PFSK-1 (cell line): Measurements from ENCODE around the gene ESAM.

Experiments used
- FOXP2 ChIP-seq: optimal IDR thresholded peaks from 2 replicates; pipeline ENCODE3; 2011; ENCODE audit warnings: borderline replicate concordance, control low read depth, inconsistent platforms; ENCODE audit not compliant: insufficient read depth; ENCODE audit errors: extremely low read length, extremely low read depth
- POLR2AphosphoS5 ChIP-seq: IDR thresholded peaks from 2 replicates; pipeline ENCODE4 v1.6.1; 2012; ENCODE audit warnings: low read depth, mild to moderate bottlenecking, control low read depth, low read length, moderate library complexity
- SIN3A ChIP-seq: IDR thresholded peaks from 2 replicates; pipeline ENCODE4 v1.6.1; 2012; ENCODE audit warnings: mild to moderate bottlenecking, low read length, moderate library complexity, borderline replicate concordance; ENCODE audit not compliant: insufficient read depth
- TAF1 ChIP-seq: IDR thresholded peaks from 2 replicates; pipeline ENCODE4 v1.6.1; 2012; ENCODE audit warnings: low read length, control low read depth, borderline replicate concordance; ENCODE audit not compliant: insufficient read depth
- TF ChIP-seq, protein P1 (sequence below), 2 experiments: IDR thresholded peaks; 2 replicates each; pipeline versions ENCODE4 v1.6.1 to v1.8.0; 2011 to 2012; ENCODE audit warnings: low read depth in 2 of 2, low read length in 2 of 2, control low read depth in 1 of 2, inconsistent platforms in 1 of 2, mild to moderate bottlenecking in 1 of 2, moderate library complexity in 1 of 2; ENCODE audit not compliant: insufficient read depth in 1 of 2

The ESAM gene

DNA sequence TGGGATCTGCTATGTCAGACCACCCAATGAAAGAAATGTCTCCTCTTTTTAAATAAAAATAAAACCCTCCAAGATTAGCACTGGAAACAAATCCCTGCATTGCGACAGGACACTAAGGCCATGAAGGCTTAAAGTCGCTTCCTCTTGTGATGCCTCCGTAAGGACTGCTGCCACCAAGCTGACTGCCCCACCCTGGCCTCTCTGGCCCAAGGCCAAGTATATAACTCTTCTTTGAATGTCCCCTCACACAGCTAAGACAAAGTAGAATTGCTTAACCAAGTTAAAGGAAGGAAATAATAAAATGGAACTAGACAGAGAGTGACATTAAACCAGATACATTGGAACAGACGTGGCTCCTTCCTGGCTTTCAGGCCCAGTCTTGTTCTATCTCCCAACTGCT lies 29.9 kb downstream of the ESAM start:
- TF ChIP-seq SIN3A (no peak), TAF1 (no peak), POLR2AphosphoS5 (no peak)

DNA sequence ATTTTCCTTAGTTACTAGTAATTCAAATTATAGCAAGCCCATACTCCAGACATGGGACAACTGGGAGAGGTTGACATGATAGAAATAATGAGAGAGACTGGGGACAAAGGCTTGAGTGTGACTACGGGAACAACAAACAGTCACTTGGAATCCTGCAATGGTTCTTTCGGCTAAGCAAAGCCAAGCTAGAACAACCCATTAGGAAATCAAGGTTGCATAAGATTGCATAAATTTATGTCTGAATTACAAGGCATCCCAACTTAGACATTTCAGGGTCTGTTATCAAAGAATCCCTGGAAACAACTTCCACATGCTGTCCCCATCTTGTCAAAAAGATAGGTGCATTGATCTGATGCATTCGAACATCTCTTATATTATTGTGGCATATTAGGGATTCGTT lies 32.5 kb downstream of the ESAM start:
- TF ChIP-seq SIN3A (no peak), TAF1 (no peak), FOXP2 (no peak), POLR2AphosphoS5 (no peak)
- TF ChIP-seq, protein P1, sequence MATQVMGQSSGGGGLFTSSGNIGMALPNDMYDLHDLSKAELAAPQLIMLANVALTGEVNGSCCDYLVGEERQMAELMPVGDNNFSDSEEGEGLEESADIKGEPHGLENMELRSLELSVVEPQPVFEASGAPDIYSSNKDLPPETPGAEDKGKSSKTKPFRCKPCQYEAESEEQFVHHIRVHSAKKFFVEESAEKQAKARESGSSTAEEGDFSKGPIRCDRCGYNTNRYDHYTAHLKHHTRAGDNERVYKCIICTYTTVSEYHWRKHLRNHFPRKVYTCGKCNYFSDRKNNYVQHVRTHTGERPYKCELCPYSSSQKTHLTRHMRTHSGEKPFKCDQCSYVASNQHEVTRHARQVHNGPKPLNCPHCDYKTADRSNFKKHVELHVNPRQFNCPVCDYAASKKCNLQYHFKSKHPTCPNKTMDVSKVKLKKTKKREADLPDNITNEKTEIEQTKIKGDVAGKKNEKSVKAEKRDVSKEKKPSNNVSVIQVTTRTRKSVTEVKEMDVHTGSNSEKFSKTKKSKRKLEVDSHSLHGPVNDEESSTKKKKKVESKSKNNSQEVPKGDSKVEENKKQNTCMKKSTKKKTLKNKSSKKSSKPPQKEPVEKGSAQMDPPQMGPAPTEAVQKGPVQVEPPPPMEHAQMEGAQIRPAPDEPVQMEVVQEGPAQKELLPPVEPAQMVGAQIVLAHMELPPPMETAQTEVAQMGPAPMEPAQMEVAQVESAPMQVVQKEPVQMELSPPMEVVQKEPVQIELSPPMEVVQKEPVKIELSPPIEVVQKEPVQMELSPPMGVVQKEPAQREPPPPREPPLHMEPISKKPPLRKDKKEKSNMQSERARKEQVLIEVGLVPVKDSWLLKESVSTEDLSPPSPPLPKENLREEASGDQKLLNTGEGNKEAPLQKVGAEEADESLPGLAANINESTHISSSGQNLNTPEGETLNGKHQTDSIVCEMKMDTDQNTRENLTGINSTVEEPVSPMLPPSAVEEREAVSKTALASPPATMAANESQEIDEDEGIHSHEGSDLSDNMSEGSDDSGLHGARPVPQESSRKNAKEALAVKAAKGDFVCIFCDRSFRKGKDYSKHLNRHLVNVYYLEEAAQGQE (IDR thresholded peaks at IDR 0.05; ENCODE audit: insufficient read depth in 1 of 2, low read depth in 2 of 2, low read length in 2 of 2) = no peak

DNA sequence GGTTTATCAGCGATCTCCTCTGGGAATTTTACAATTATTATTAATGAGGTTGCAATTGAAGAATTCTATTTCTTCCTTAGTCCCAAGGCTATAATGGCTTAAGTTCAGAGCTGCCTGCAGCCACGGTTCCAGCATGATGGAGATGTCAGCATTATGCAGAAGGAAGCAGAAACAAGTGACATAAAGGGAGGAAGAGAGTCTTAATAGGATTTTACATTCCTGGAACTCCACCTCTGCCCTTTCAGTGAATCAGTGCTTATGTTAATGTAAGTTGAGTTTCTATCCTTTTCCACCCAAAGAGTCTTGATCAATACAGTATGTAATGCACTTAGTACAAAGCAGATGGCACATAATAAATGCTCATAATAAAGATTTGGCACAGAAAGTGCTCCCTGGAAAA lies 34.0 kb downstream of the ESAM start:
- no peak for TF ChIP-seq SIN3A
- TF ChIP-seq POLR2AphosphoS5 = no peak
- no peak for TF ChIP-seq TAF1
- no peak for TF ChIP-seq FOXP2
- TF ChIP-seq, protein P1 (IDR thresholded peaks at IDR 0.05; ENCODE audit: insufficient read depth in 1 of 2, low read depth in 2 of 2, low read length in 2 of 2) = no peak

DNA sequence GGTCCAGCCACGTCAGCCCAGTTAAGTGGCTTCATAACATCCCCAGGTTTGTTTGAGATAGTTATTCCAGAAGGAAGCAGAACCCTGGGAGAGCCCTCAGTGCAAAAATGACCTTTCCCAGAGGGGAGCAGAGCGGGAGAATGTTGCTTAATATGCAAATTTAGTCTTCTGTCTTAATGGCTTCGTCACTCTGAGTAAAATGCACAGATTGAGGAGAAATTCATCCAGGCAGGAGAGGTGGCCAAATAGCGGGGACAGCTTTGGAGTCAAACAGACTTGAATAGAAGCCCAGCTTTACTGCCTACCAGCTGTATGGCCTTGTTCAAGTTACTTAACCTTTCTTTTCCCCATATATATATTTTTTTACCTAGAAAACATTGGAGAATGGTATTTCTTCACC lies 34.6 kb downstream of the ESAM start:
- TF ChIP-seq FOXP2 (no peak), TAF1 (no peak), SIN3A (no peak), POLR2AphosphoS5 (no peak)
- TF ChIP-seq, protein P1 (IDR thresholded peaks at IDR 0.05; ENCODE audit: insufficient read depth in 1 of 2, low read depth in 2 of 2, low read length in 2 of 2) = no peak

DNA sequence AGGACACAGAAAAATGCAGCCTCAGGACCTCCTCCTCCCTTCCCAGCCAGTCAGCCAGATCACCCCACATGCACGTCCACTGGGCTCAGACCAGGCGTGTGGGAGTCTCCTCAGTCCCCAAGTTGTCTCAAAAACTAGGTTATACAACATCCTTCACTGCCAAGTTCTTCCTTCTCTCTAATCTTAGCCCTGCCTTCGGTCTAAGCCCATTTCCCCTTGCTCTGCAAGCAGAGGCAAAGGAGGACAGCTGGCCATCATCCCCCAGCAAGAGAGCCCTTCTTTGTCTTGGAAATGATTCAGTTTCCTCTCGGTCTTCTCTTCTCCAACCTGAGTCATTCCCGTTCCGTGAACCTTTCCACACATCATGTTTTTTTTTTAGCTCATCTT lies 36.4 kb downstream of the ESAM start:
- TF ChIP-seq, protein P1 (IDR thresholded peaks at IDR 0.05; ENCODE audit: insufficient read depth in 1 of 2, low read depth in 2 of 2, low read length in 2 of 2) = no peak
- TF ChIP-seq FOXP2 = no peak
- no peak for TF ChIP-seq POLR2AphosphoS5
- no peak for TF ChIP-seq TAF1
- TF ChIP-seq SIN3A = no peak
